Activated T-cell treated with anti-CD3 and anti-CD28 coated beads, Interleukin-2, amount 50 U/mL, for 48 hours (primary cell): ENCODE data around the gene SLC2A6.

Source experiments
- DNase-seq, 2 experiments: peaks; one replicate each; pipeline ENCODE4 v3.0.0-alpha.2; 2020

Gene SLC2A6

DNA sequence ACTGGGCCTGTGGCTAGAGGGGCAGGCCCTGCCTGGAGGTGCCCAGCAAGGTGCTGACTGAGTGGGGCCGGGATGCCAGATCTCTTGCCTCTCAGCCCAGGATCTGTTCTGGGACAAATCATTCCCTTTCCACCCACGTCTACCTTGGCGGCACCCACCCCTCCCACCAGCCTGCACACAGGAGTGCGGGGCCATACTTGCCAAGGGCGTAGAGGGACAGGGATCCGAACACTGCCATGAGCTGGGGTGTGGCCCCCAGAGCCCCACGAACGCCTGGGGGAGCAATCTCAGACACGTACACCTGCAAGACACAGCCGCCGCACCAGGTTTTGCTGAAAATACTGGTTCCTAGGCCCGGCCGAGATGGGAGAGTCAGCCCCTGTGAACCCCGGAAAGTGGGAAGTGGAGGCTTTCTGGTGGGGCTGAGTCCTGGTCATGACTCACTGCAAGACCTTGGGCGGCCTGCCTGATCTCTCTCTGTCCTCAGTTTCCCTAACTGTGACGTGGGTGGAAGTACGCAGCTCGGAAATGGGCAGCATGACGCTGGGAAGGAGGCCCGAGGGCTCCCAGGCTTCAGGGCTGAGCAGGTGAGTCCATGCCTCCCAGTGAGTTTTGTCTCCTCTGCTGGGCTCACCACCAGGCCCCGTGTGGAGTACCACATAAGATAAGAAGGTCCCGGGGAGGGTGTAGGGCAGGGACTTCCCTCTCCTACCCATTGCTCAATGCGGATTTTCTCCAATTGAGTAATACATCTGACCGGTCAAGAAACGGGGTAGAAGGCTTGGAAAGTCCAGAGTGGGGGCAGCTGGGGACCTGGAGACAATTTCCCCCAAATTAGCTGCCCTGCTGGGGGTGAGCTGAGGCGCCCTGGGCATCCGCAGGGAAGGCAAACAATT lies 2.6 kb downstream of the SLC2A6 start:
- DNase-seq: no peak

DNA sequence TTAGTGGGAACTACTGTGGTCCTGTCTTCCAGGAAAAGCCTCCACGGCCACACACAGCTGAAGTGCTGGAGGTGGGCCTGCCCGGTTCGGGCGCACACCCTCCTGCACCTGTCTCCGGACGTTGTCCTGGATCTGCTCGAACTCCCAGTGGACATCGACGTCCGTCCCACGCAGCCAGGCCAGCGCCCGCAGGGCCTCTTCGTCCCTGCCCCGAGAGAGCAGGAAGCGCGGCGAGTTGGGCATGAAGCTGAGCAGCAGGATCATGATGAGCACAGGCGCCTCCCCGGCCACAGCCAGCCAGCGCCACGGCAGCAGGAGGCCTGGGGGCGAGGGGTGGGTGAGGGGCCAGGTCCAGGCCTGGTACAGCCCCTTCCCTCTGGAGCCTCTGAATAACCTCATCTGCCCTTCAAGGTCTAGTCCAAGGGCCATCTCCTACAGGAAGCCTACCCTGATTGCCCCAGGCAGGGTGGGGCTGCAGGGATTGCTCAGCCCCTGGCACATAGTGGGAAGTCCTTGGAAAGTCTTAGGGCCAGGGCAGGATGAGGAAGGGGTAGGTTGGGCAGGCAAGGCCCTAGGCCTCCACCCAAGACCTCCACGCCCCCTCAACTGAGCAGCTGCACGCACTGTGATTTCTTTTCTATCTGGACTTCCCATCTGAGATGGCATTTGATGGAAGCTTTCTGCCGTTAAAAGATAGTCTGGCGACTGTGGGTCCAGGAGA lies 3.4 kb downstream of the SLC2A6 start:
- DNase-seq: no peak

DNA sequence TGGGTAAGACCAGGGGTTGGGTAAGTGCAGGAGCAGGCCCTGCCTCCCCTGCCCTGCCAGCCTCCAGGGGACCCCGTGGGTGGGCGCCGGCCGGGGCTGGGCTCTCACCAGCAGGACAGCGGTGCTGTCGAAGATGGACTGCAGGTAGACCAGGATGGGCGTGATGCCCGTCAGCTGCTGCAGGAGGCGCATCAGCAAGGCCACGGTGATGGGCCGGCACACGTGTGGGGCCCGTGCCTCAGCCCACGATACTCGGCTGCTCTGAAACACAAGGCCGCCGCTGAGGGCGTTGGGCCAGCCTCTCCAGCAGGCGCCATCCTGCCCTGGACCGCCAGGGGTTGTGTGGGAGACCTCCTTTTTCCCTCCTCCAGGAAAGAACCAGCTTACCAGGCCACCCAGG lies 4.0 kb downstream of the SLC2A6 start:
- no peak for DNase-seq

DNA sequence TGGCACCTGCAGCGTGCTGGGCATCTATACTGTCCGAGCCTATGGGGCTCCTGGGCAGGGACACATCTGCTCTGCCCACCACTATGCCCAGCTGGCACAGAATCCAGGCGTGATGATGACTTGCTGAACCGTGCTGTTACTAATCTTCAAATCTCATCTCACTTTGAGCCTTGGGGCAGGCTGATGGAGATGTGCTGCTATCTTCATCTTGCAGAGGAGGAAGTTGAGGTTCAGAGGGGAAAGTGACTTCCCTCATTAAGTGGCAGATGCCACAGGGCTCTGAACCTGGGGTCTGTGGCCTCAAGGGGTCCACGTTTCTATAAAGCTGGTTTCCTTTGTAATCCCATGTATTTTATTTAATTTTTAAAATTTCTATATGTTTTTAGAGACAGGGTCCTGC lies 4.7 kb downstream of the SLC2A6 start:
- no peak for DNase-seq

DNA sequence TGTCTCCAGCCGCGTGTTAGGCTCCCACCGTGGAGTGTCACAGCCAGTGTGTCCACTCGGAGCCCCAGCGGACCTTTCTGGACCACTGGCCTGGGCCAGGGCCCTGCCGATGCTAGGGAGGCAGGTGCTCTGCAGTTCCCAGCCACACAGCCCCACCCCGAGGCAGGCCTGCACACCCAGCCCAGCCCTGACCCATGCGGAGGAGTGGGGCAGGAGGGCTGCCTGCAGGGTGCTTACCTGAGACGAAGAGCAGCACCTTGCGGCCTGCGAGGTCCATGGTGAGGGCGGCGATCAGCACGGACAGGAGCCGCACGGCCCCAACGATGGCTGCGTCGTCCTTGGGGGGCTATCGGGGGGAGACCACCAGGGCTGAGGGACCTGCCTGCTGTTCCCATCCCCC lies 5.2 kb downstream of the SLC2A6 start:
- DNase-seq: no peak

DNA sequence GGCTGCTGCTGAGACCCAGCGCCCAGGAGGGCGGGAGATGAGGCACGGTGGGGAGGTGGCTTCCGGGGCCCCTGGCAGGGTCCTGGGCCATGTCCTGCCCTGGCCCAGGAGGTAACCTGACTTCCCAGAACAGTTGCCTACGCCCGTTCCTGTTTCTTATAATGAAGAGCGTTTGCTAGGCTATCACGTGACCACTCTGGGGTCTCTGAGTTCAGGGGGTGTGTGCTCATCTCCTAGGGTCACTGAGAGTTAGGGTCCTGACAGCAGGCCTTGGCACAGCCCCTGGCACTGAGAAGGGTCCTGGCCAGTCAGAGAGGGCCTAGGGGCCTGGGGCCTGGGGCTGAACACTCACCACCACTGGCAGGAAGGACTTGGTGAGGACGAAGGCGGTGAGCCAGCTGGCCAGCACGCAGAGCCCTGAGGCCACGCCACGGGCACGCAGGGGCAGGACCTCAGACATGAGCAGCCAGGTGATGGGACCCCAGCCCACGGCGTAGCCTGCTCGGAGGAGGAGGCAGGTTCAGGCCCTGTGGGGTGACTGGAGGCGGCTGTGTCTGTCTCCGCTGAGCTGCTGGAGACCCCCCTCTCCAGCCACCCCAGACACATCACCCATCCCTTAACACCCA lies 6.0 kb downstream of the SLC2A6 start:
- DNase-seq: no peak

DNA sequence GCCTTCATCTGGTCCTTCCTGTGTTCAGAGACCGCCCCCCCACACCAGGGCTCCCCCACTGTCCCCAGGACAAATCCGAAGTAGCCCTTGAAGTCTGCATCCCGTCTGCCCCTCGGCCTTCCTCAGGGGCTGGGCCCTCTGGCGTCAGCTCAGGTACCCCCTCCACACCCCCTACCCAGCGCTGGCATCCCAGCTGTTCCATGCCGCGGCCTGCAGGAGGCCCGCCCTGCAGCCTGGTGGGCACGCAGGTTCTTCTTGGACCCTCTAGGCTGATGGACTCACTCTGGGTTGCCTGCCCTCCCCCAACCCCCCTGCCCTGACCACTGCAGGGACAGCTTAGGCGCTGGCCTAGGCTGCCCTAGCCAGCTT lies 6.6 kb downstream of the SLC2A6 start:
- no peak for DNase-seq

DNA sequence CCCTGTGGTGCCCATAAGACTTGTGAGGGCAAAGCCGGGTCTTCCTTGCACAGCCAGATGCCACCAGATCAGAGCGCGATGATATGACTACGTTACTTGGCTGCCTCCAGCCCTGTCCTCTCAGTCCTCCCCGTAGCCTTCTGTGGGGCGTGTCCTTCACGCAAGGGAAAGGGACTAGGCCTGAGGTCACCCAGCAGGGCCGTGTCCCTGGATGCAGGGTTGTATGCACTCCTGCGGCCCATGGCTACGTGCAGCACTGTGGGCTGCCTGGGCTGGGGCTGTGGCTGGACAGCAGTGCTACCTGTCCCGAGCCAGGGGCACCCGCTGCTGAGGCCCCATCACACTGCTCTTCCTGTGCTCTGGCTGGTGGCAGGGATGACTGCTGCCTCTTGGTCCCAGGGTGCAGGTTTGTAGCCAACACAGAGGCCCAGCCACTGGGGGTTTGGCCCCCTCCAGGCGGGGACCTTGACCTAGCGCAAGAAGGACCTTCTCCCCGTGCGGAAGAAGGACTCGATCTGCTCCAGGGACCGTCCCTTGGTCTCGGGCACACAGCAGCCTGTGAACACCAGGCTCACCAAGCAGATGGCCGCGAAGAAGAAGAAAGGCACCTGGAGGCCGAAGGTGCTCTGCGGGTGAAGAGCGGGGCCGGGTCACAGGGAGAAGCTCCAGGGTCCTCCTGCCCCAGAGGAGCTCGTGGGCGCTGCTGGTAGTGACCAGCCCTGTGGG lies 7.2 kb downstream of the SLC2A6 start:
- DNase-seq: no peak

DNA sequence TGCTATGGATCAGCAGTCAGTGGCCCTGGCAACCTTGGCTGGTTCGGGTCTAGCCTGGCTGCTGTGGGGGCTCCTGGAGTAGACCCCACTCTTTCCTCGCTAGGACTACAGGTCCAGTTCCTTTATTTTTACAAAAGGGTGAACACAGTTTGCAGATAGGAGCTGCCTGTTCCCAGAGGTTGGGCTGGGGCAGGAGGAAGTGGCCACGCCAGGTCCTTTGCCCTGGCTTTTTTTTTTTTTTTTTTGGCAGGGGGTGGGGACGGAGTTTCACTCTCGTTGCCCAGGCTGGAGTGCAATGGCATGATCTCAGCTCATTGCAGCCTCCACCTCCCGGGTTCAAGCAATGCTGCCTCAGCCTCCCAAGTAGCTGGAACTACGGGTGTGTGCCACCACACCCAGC lies 7.9 kb downstream of the SLC2A6 start:
- no peak for DNase-seq

DNA sequence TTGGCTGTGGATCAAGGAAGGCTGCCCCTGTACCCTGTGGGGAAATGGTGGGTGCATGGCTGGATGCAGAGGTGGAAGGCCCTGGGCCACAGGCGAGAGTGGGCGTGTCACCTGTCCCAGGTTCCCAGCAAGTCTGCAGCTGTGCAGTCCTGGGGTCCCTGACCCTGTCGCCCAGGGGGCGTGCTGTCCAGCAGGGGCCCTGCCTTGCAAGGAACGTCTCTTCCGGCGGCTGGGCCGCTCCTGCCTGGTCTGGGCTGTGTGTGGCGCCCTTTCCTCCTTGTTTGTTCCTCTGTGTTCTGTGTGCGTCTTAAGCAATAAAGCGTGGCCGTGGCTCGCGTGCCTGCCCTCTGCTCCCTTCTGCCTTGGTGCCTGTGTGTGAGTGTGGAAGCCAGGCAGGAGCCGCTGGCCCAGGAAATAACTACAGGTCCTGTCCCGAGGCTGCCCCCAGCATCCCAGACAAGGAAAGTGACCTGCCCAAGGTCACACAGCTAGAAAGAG lies 8.4 kb downstream of the SLC2A6 start:
- no peak for DNase-seq

DNA sequence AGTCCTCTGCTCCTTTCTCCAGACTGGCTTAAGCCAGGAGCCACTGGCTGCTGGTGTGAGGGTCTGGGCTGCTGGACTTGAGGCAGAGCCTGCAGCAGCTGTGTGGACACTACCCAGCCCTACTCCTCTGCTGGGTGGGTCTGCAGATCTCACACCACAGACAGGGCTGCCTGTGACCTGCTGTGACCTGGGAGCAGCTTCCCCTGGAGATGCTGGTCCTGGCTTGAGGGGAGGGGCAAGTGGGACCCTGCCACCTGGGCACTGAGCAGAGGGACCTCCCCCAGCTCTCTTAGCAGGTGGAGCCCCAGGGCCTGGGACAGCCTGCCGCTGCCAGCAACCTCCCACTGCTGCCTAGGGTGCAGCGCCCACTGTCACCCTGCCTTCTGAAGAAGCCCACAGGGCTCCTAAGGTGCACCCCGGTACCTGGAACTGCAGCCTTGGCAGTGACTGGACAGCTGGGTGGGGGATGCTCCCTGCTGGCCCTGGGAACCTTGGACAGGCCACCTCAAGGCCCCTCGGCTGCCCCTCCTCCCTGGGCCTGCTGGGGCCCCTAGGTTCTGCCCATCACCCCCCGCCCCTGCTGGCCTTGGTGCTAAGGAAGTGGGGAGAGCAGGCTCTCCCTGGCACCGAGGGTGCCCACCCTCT lies 10.0 kb downstream of the SLC2A6 start:
- no peak for DNase-seq

DNA sequence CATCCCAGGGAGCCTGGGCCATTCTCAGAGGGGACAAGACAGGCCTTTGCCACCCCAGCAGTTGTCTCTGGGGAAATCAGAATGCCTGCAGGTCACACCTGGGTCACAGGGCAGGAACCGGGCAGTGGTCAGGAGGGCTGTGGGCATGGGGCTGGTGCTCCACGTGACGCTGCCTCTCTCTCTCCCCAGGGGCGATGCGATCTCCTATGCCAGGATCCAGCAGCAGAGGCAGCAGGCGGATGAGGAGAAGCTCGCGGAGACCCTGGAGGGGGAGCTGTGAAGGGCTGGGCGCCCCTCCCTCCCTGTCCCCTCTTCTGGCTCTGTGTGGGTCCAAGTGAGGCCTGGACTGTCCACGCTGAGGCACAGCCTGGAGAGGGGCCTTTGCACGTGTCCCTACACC lies 10.5 kb downstream of the SLC2A6 start:
- DNase-seq: no peak

DNA sequence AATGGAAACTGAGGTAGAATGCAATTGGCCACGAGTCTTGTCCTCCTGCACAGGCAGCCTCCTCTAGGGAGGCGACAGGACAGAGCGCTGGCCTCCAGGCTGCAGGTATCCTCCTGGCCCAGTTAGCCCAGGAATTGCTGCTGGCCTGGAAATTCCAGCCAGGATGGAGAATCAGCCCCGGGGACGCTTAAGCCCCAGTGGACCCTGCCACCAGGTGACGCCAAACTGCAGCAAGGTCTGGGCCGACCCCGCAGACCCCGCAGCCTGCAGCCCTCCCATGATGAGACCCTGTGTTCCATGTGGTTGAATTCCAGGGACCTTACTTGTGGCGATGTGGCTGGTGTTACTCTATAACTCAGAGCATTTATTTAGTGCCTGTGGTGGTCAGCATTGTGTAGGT lies 11.8 kb downstream of the SLC2A6 start:
- no peak for DNase-seq

DNA sequence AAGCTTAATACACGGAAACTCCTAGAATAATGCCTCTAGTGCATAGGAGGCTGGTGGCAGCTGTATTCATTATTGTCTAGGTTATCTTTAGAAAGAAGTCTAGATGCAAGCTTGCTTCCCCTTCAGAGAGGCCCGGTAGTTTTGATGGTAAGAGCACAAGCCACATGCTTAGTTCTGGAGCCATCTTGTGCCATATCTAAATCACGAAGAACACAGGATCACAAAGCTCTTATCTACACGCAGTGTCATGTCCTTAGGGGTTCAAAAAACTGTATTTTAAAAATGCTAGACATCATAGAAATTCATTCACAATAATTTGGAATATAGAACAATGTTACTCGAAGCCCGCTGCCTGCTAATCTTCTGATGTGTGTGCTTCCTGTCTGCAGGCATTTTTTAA lies 12.9 kb downstream of the SLC2A6 start:
- no peak for DNase-seq

DNA sequence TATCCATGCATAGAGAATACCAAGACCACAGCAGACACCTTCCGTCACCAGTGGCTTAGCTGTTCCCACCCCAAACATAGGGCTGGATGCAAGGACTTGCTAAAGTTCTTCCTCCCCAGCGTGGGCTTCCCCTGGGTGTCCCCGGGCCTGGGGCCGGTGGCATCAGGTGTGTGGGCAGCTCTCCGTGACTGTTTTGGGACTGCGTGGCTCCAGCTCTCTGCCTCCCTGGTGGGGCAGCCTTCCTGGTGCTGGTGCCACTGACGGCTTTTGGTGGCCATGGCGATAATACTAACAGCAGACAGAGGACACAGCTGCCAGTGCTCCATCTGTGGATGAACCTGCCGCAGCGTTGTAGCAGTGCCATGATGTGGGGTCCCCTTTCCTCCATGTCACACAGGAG lies 14.3 kb downstream of the SLC2A6 start:
- no peak for DNase-seq

DNA sequence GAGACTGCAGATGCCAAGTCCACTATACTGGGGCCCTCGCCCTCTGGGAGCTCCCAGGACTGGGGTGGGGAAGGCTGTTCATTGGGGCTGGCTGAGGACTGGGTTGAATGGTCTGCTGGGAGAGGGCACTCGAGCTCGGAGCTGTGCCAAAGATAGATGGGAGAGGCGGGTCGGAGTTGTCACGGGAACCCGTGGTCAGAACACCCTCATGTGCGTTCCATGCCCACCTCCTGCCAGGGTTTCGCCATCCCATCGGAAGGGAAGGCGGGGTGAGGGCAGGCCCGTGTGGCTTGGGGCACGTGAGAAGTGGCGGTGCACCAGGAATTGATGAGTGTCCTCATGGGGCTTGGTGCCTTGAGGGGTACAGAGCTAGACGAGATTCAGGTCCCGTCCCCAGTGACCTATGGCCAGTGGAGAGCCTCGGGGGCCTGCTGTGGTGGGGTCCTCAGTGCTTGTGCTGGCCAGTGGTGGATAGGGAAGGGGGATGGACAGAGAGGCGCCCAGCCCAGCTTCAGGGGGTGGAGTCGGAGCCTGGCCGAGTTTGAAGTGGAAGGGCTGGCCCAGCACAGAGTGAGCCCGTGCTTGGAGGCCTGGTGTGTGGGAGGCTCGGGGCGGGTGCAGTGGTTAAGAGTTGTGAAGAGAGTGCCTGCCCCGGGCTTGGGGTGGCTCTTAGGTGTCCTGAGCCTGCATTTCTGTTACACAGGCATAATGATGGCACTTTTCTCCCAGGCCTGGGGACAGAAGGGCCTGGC lies 14.9 kb downstream of the SLC2A6 start:
- no peak for DNase-seq

DNA sequence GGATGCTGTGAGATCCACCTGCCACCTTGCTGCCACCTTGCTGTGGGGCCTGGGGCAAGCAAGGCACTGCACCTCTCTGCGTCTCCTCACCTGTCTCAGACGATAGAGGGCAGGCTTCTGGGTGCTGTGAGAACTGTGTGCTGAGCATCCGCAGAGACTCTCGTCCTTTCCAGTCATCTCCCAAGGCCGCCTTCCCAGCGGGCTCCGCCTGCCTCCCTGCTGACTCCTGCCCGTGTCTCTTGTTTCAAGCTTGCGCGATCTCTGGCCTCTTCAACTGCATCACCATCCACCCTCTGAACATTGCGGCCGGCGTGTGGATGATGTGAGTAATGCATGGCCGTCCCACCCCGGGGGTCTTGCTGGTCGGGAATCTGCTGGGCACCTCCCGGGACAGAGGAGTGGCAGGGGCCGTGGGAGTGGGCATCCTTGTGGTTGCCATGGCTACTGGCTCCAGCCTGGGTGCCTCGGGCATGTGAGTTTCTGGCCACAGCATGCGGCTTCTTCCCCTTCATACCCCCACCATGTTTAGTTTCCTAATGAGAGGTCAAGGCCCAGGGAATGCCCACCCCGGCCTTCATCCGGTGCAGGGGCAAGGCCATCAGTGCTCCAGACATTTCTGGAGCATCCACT lies 15.6 kb downstream of the SLC2A6 start:
- DNase-seq: no peak

DNA sequence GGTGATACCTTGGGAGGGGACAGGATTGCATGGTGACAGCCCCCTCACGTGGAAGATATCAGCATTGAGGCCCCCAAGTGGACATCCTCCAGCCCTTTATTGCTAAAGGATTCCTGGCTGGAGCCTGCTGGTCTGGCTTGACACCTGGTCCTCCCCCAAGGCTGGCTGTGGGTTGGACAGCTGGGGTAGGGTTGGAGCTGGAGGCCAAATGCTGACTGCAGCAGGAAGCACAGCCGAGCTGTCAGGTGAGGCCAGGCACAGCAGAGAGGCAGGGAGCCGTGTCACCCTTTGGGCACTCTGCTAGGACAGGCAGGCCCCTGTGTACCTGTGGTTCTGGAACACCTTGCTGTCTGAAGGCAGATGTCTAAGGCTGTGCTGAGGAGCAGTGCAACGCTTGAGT lies 16.9 kb downstream of the SLC2A6 start:
- no peak for DNase-seq

DNA sequence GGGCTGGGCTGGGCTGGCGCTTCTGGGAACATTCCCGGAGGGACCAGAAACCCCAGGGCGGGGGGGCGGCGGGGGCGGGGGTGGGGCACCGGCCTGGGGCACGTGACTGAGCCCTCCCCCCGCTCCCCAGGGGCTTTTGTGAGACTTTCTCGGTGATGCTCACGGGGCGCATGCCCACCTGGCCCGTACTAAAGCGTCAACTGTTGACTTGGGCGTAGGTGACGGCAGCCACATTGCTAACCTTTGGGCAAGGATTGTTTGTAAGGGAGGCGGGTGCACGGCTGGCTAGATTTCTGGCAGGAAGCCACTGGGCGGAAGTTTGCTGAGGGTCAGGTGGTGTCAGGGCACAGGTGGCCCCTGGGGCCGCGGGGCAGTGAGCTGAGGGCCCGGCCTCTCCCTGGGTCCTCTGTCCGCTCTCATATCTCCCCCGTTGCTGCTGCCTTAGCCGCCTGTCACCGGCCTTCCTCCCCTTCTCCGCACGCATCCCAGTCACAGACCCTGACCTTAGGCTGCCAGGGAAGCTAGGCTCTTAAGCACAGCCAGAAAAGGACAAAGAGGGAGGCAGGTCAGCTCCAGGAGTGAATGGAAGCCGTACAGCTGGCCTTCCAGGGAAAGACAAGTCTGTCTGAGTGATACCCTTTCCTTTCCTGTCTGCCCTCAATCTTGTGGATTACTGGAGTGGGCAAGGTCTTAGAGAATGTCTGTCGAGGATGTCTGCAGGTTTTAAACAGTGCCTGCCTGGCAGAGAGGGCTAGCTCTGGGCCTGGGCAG lies 18.3 kb downstream of the SLC2A6 start:
- DNase-seq: no peak
